ENCODE results near the gene LTB.
A peak's percentile ranks its signal among the peaks of the same experiment; 100 is the strongest.

Gene LTB

DNA sequence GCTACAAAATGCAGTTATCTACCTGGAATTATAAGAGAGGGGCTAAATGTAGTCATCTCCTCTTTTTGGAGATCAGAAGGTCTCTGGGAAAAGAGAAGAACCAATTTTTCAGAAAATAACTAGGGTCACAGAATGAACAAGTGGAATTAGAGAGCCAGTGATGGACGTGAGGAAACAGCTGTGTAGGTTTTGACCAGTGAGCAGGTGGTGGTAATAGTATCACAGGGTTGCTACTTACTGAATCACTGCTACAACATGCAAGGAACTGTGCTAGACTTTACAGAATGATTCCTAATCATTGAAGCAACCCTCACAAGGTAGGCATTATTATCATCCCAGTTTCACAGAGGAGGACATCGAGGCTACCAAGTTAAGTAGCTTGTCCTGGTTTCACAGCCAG is 37.5 kb downstream of the LTB start:
- Histone ChIP-seq H4K20me1 (ENCODE audit: insufficient read depth, low read length) (no peaks in the 10 kb centered on the region), H3K4me3 (ENCODE audit: low read depth, low read length, poor library complexity, severe bottlenecking) (peak overlapping the region; percentile 64), H3K36me3 (ENCODE audit: insufficient read depth, low read length) (peaks cover 21% of the 10 kb centered on the region), H3K27me3 (ENCODE audit: insufficient read depth, low read length) (no peaks in the 10 kb centered on the region), H3K79me2 (ENCODE audit: insufficient read depth, low read length) (peaks cover 21% of the 10 kb centered on the region), H3K9me2 (ENCODE audit: low read depth, low read length) (no peaks in the 10 kb centered on the region), H3F3A (ENCODE audit: insufficient read depth, low read length) (no peaks in the 10 kb centered on the region), H3K9me3 (ENCODE audit: low read length) (no peaks in the 10 kb centered on the region), H3K4me1 (ENCODE audit: insufficient read depth, low read length, severe bottlenecking) (peaks cover 70% of the 10 kb centered on the region), H3K9ac (ENCODE audit: low read length) (no peak overlapping the region; the same call in 1 of the 2 replicates), H3K4me2 (ENCODE audit: low read length) (peak overlapping the region; percentile 92; the same call in 1 of the 2 replicates), H2AFZ (ENCODE audit: low read length) (no peak overlapping the region), H3K27ac (ENCODE audit: low read depth, low read length, poor library complexity, severe bottlenecking) (peak overlapping the region; percentile 47)
- TF ChIP-seq EZH2 (IDR thresholded peaks at IDR 0.05; ENCODE audit: borderline replicate concordance, low read length), result no peak
- TF ChIP-seq, protein P1, sequence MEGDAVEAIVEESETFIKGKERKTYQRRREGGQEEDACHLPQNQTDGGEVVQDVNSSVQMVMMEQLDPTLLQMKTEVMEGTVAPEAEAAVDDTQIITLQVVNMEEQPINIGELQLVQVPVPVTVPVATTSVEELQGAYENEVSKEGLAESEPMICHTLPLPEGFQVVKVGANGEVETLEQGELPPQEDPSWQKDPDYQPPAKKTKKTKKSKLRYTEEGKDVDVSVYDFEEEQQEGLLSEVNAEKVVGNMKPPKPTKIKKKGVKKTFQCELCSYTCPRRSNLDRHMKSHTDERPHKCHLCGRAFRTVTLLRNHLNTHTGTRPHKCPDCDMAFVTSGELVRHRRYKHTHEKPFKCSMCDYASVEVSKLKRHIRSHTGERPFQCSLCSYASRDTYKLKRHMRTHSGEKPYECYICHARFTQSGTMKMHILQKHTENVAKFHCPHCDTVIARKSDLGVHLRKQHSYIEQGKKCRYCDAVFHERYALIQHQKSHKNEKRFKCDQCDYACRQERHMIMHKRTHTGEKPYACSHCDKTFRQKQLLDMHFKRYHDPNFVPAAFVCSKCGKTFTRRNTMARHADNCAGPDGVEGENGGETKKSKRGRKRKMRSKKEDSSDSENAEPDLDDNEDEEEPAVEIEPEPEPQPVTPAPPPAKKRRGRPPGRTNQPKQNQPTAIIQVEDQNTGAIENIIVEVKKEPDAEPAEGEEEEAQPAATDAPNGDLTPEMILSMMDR (IDR thresholded peaks at IDR 0.05; ENCODE audit: low read length), result no peak

DNA sequence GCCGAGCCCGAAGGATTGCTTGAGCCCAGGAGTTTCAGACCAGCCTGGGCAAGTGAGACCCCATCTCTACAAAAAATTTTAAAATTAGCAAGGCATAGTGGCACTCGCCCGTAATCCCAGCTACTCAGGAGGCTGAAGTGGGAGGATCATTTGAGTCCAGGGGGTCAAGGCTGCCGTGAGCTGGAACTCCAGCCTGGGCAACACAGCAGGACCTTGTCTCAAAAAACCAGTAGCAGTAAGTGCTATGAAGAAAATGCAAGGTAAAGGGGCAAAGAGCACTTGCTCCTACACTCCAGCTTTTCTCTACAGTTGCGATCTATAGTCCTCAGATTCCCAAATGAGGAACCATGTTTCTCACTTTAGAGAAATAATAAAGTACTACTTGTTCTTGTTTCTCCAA is 38.6 kb downstream of the LTB start:
- Histone ChIP-seq H3K4me3 (ENCODE audit: low read depth, low read length, poor library complexity, severe bottlenecking) (no peak overlapping the region), H3K9me3 (ENCODE audit: low read length) (no peaks in the 10 kb centered on the region), H4K20me1 (ENCODE audit: insufficient read depth, low read length) (no peaks in the 10 kb centered on the region), H2AFZ (ENCODE audit: low read length) (no peak overlapping the region), H3K27ac (ENCODE audit: low read depth, low read length, poor library complexity, severe bottlenecking) (peak overlapping the region; percentile 84), H3K4me1 (ENCODE audit: insufficient read depth, low read length, severe bottlenecking) (peaks cover 70% of the 10 kb centered on the region), H3F3A (ENCODE audit: insufficient read depth, low read length) (no peaks in the 10 kb centered on the region), H3K9me2 (ENCODE audit: low read depth, low read length) (no peaks in the 10 kb centered on the region), H3K9ac (ENCODE audit: low read length) (no peak overlapping the region), H3K27me3 (ENCODE audit: insufficient read depth, low read length) (no peaks in the 10 kb centered on the region), H3K79me2 (ENCODE audit: insufficient read depth, low read length) (peaks cover 31% of the 10 kb centered on the region), H3K4me2 (ENCODE audit: low read length) (no peak overlapping the region), H3K36me3 (ENCODE audit: insufficient read depth, low read length) (peaks cover 27% of the 10 kb centered on the region)
- TF ChIP-seq EZH2 (IDR thresholded peaks at IDR 0.05; ENCODE audit: borderline replicate concordance, low read length), result no peak
- TF ChIP-seq, protein P1 (IDR thresholded peaks at IDR 0.05; ENCODE audit: low read length), result no peak

DNA sequence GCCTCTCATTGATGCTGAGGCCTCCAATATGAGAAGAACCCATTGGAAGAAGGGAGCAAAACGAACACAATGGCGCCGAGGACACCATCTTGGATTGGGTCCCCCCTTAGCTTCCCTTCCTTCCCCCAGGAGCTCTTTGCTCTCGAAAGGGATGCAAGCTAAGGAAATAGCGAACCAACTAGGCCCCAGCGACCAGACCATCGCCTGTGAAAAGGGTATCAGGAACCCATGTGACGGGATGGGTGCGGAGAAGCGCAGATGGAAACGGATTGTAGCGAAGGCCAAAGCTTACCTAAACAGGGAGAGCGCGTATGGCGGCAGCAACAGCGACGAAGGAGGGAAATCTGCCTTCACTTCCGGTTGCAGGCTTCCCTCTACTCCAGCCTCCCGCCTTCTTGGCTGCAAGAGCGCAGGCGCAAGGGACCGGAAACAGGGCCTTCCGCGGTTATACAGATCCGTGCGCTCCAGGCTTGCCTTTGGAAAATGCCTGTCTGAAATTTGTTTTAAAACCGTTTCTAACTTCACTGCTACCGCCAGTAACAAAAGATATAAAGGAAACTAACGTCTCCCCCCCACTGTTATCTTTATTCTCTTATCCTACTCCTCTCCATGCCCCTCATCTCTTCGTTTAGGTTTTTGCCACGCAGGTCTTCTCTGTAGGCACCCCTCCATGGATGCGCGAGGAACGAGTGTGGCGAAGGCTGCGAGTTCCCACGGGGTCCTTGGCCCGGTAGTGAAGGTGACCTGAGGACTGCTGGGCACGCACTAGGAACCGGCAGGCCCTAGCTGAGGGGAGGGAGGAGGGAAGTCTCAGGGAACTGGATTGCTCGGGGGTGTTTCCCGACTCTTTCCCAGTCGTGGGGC is 40.3 kb downstream of the LTB start, which contains the start of gene DDX39B:
Gene DDX39B, minus strand, starts transcription at position 346 of the 864 bp plus-strand sequence. CDS start 1,471 bp downstream, outside the sequence.
- Histone ChIP-seq H3K27ac (ENCODE audit: low read depth, low read length, poor library complexity, severe bottlenecking) (peak within 1 kb of the TSS; percentile 84), H2AFZ (ENCODE audit: low read length) (no peak within 1 kb of the TSS)

More for the DNA sequence above, 40.3 kb downstream of the LTB start, which contains the start of gene DDX39B:
- Histone ChIP-seq H3K9me3 (ENCODE audit: low read length) (no peaks in the 10 kb centered on the region), H3K27me3 (ENCODE audit: insufficient read depth, low read length) (no peaks in the 10 kb centered on the region), H3K79me2 (ENCODE audit: insufficient read depth, low read length) (peaks cover 39% of the 10 kb centered on the region), H3K9me2 (ENCODE audit: low read depth, low read length) (no peaks in the 10 kb centered on the region), H3K4me3 (ENCODE audit: low read depth, low read length, poor library complexity, severe bottlenecking) (peak within 1 kb of the TSS; percentile 81), H4K20me1 (ENCODE audit: insufficient read depth, low read length) (no peaks in the 10 kb centered on the region), H3F3A (ENCODE audit: insufficient read depth, low read length) (no peaks in the 10 kb centered on the region), H3K36me3 (ENCODE audit: insufficient read depth, low read length) (peaks cover 42% of the 10 kb centered on the region), H3K4me1 (ENCODE audit: insufficient read depth, low read length, severe bottlenecking) (peaks cover 58% of the 10 kb centered on the region), H3K9ac (ENCODE audit: low read length) (peak within 1 kb of the TSS; percentile 91), H3K4me2 (ENCODE audit: low read length) (peak within 1 kb of the TSS; percentile 87)
- no peak for TF ChIP-seq EZH2 (IDR thresholded peaks at IDR 0.05; ENCODE audit: borderline replicate concordance, low read length)
